Vagina (tissue), 2 donors: Measurements from ENCODE around the gene OPRL1. TPM values are rescaled to one million over a fixed set of nuclear protein-coding genes. Genes with fewer than 3 reads are reported as not detected.

Experiments
- DNase-seq, 2 donors: peaks; one replicate each; pipeline ENCODE4 v3.0.0-alpha.2; 2017; ENCODE audit errors: extremely low spot score in 2 of 2
- H3K27ac ChIP-seq: fragments of 200-600 bp; sonication (generic); one replicate; pipeline ENCODE4 v1.5.1; 2019
- H3K27me3 ChIP-seq: fragments of 200-600 bp; sonication (generic); one replicate; pipeline ENCODE4 v1.5.1; 2019
- H3K36me3 ChIP-seq, 2 donors: fragments of 200-600 bp; sonication (generic); one replicate each; pipeline ENCODE4 v1.5.1; 2017 to 2019
- H3K4me1 ChIP-seq: fragments of 200-600 bp; sonication (generic); one replicate; pipeline ENCODE4 v1.5.1; 2019
- H3K4me3 ChIP-seq, 2 donors: fragments of 200-600 bp; sonication (generic); 1 replicate in 1 of 2; 2 replicates in 1 of 2; pipeline ENCODE4 v1.5.1; 2016 to 2019
- H3K9me3 ChIP-seq: fragments of 200-600 bp; sonication (generic); one replicate; pipeline ENCODE4 v1.5.1; 2019
- CTCF ChIP-seq, 3 experiments: fragments of 450-650 bp in 2 of 3; fragments of 200-600 bp in 1 of 3; sonication (generic) in 1 of 3; IDR thresholded peaks; one replicate each; pipeline ENCODE4 v1.5.1; 2017 to 2019; ENCODE audit warnings: antibody characterized with exemption in 3 of 3, mild to moderate bottlenecking in 2 of 3, moderate library complexity in 2 of 3
- POLR2A ChIP-seq, 2 donors: fragments of 450-650 bp; IDR thresholded peaks; one replicate each; pipeline ENCODE4 v1.6.1; 2017; ENCODE audit warnings: antibody characterized with exemption in 2 of 2, mild to moderate bottlenecking in 2 of 2, moderate library complexity in 2 of 2
- POLR2AphosphoS5 ChIP-seq, 2 donors: sonication (generic); formaldehyde crosslinking; IDR thresholded peaks; one replicate each; pipeline ENCODE4 v1.9.0; 2017; ENCODE audit warnings: antibody characterized with exemption in 2 of 2, mild to moderate bottlenecking in 2 of 2, low read depth in 1 of 2; ENCODE audit not compliant: insufficient read depth in 1 of 2
- intact Hi-C: fragments of 100-400 bp; cut with DNase I; formaldehyde crosslinking; loops from one replicate; pipeline ENCODE4 v1.15.1; 2023
- total RNA-seq: library from RNA; depleted of rRNA; stranded (reverse); fragments of >200 nt; gene quantifications from one replicate; pipeline ENCODE4 v1.2.3, GENCODE V29; 2016

OPRL1 gene
- total RNA-seq, 1 donor from 2014 or later: 1.5 TPM

GRCh38 chr20:64076061-64076997, 3.6 kb upstream of the OPRL1 start:
- H3K4me1 ChIP-seq: peaks cover 23% of the 10 kb centered on the region
- H3K27me3 ChIP-seq: no peaks in the 10 kb centered on the region
- no peaks in the 10 kb centered on the region for H3K9me3 ChIP-seq
- no peak for DNase-seq
- peak overlapping the region in 1 of 2 donors; percentile 65 for H3K4me3 ChIP-seq
- intact Hi-C loops: no loop called here
- TF ChIP-seq POLR2A (IDR thresholded peaks at IDR 0.05) (no peak), POLR2AphosphoS5 (IDR thresholded peaks at IDR 0.05; ENCODE audit: insufficient read depth in 1 of 2, low read depth in 1 of 2) (no peak), CTCF (IDR thresholded peaks at IDR 0.05) (no peak)
- H3K36me3 ChIP-seq: peaks cover 0 to 9% of the 10 kb centered on the region in 2 donors
- H3K27ac ChIP-seq: no peak overlapping the region

- no peak for DNase-seq
- Histone ChIP-seq H3K4me3 (peak overlapping the region; percentile 16 to 65), H3K27me3 (no peaks in the 10 kb centered on the region), H3K4me1 (peaks cover 23% of the 10 kb centered on the region), H3K27ac (no peak overlapping the region), H3K36me3 (peaks cover 0 to 9% of the 10 kb centered on the region in 2 donors), H3K9me3 (no peaks in the 10 kb centered on the region)
- no peak for TF ChIP-seq CTCF (IDR thresholded peaks at IDR 0.05)
- TF ChIP-seq POLR2A (IDR thresholded peaks at IDR 0.05): no peak
- no peak for TF ChIP-seq POLR2AphosphoS5 (IDR thresholded peaks at IDR 0.05; ENCODE audit: insufficient read depth in 1 of 2, low read depth in 1 of 2)
- intact Hi-C loops: no loop called here
Measured at GRCh38 chr20:64077094-64077493, 2.8 kb upstream of the OPRL1 start.

GRCh38 chr20:64077541-64077875, 2.4 kb upstream of the OPRL1 start:
- no peak for TF ChIP-seq POLR2A (IDR thresholded peaks at IDR 0.05)
- TF ChIP-seq CTCF (IDR thresholded peaks at IDR 0.05): no peak
- no peak for TF ChIP-seq POLR2AphosphoS5 (IDR thresholded peaks at IDR 0.05; ENCODE audit: insufficient read depth in 1 of 2, low read depth in 1 of 2)
- intact Hi-C loops: no loop called here
- Histone ChIP-seq H3K27me3 (no peaks in the 10 kb centered on the region), H3K36me3 (peaks cover 0 to 9% of the 10 kb centered on the region in 2 donors), H3K27ac (no peak overlapping the region), H3K4me1 (peaks cover 23% of the 10 kb centered on the region), H3K4me3 (peak overlapping the region; percentile 16 to 65), H3K9me3 (no peaks in the 10 kb centered on the region)
- DNase-seq: no peak

GRCh38 chr20:64077876-64078551, 1.9 kb upstream of the OPRL1 start:
- intact Hi-C loops: no loop called here
- H3K27ac ChIP-seq: no peak overlapping the region
- peaks cover 26% of the 10 kb centered on the region for H3K4me1 ChIP-seq
- H3K9me3 ChIP-seq: no peaks in the 10 kb centered on the region
- TF ChIP-seq CTCF (IDR thresholded peaks at IDR 0.05): no peak
- TF ChIP-seq POLR2A (IDR thresholded peaks at IDR 0.05): no peak
- TF ChIP-seq POLR2AphosphoS5 (IDR thresholded peaks at IDR 0.05; ENCODE audit: insufficient read depth in 1 of 2, low read depth in 1 of 2): no peak
- no peaks in the 10 kb centered on the region for H3K27me3 ChIP-seq
- H3K4me3 ChIP-seq: peak overlapping the region; percentile 65 to 87
- peaks cover 0 to 9% of the 10 kb centered on the region in 2 donors for H3K36me3 ChIP-seq
- DNase-seq: no peak
